K562 (cell line): Measurements from ENCODE around the gene BCL2L13.

Experiments used
- ELK3 ChIP-seq: fragments of 450-650 bp; formaldehyde crosslinking; IDR thresholded peaks from 2 replicates; pipeline ENCODE4 v1.4.0; 2020; ENCODE audit warnings: mild to moderate bottlenecking
- FOS ChIP-seq: IDR thresholded peaks from 3 replicates; pipeline ENCODE4 v1.6.1; 2011; ENCODE audit not compliant: insufficient read length; ENCODE audit errors: extremely low read depth
- JUND ChIP-seq, 2 experiments: IDR thresholded peaks; 2 replicates in 1 of 2; 3 replicates in 1 of 2; pipeline ENCODE4 v1.6.1; 2011; ENCODE audit warnings: borderline replicate concordance in 2 of 2, low read depth in 2 of 2, low read length in 2 of 2, improper control_type of control experiment in 1 of 2, missing biosample characterization in 1 of 2, missing genetic modification characterization in 1 of 2, missing genetic modification reagents in 1 of 2
- MCM2 ChIP-seq: fragments of 450-650 bp; IDR thresholded peaks from 2 replicates; pipeline ENCODE4 v1.6.1; 2017; ENCODE audit warnings: low read depth, mild to moderate bottlenecking
- NFYB ChIP-seq: IDR thresholded peaks from 2 replicates; pipeline ENCODE4 v1.6.1; 2011; ENCODE audit warnings: mild to moderate bottlenecking, moderate library complexity; ENCODE audit not compliant: insufficient read length; ENCODE audit errors: extremely low read depth
- POLR2A ChIP-seq: fragments of 450-650 bp; conservative IDR thresholded peaks from 2 replicates; pipeline ENCODE4 v1.6.1; 2016
- POLR2AphosphoS5 ChIP-seq: IDR thresholded peaks from 2 replicates; pipeline ENCODE4 v1.6.1; 2011; ENCODE audit warnings: mild to moderate bottlenecking, low read depth, low read length, moderate library complexity; ENCODE audit not compliant: control insufficient read depth, insufficient read depth
- SIRT6 ChIP-seq: IDR thresholded peaks from one replicate; pipeline ENCODE4 v1.6.1; 2012; ENCODE audit warnings: low read depth, mild to moderate bottlenecking, control low read depth, inconsistent platforms, low read length, moderate library complexity
- SRF ChIP-seq, 2 experiments: fragments of 250-450, 450-650 bp in 1 of 2; sonication (Bioruptor Pico) in 1 of 2; sonication (generic) in 1 of 2; formaldehyde crosslinking; IDR thresholded peaks; 2 replicates each; pipeline versions ENCODE4 v1.5.0 to v1.5.1; 2020 to 2022; ENCODE audit warnings: mild to moderate bottlenecking in 1 of 2, missing genetic modification reagents in 1 of 2
- THAP12 ChIP-seq: fragments of 250-450 bp; sonication (Bioruptor Pico); IDR thresholded peaks from 2 replicates; pipeline ENCODE4 v1.9.0; 2021; ENCODE audit warnings: mild to moderate bottlenecking, inconsistent platforms
- ZBTB8A ChIP-seq: fragments of 450-650 bp; IDR thresholded peaks from 2 replicates; pipeline ENCODE4 v1.6.1; 2018; ENCODE audit warnings: mild to moderate bottlenecking, moderate library complexity; ENCODE audit not compliant: partially characterized antibody
- ZNF589 ChIP-seq: fragments of 200-800 bp; sonication (Bioruptor generic); IDR thresholded peaks from 2 replicates; pipeline ENCODE4 v1.6.1; 2016; ENCODE audit warnings: low read depth, missing genetic modification characterization, missing compliant biosample characterization
- TF ChIP-seq, protein P1 (sequence below): sonication (generic); formaldehyde crosslinking; IDR thresholded peaks from 2 replicates; pipeline ENCODE4 v1.9.0; 2022; ENCODE audit warnings: mild to moderate bottlenecking, missing genetic modification reagents
- TF ChIP-seq, protein P2 (sequence below), 3 experiments: IDR thresholded peaks in 2 of 3; conservative IDR thresholded peaks in 1 of 3; 2 replicates each; pipeline ENCODE4 v1.5.1; 2011 to 2012; ENCODE audit warnings: low read length in 3 of 3, mild to moderate bottlenecking in 3 of 3, control low read depth in 2 of 3, improper control_type of control experiment in 1 of 3, inconsistent platforms in 1 of 3, low read depth in 1 of 3, mixed read lengths in 1 of 3, moderate library complexity in 1 of 3; ENCODE audit not compliant: insufficient read depth in 2 of 3

DNA sequence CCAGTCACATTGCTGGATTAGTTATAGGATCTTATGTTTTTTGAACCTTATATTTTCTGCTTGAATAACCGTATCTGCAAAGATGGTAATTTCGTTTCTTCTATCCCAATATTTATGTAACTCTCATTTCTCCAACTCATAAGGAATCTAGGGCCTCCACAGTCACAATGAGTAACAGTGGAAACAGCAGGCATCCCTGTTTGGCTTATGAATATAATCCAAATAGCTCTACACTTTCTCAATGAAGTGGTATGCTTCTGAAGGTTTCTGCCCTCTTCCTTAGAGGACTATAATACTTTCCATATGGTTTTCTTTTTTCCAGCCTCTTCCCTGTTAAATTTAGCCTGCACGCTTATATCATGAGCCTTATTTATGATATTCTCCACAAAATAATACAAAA lies 26.5 kb upstream of the BCL2L13 start:
- TF ChIP-seq, protein P1, sequence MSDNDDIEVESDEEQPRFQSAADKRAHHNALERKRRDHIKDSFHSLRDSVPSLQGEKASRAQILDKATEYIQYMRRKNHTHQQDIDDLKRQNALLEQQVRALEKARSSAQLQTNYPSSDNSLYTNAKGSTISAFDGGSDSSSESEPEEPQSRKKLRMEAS (CRISPR knock-in tag): no peak
- TF ChIP-seq JUND (IDR thresholded peaks at IDR 0.05; ENCODE audit: borderline replicate concordance, low read depth, low read length): no peak
- TF ChIP-seq JUND (tag; IDR thresholded peaks at IDR 0.05; ENCODE audit: borderline replicate concordance, low read depth, low read length): no peak
- TF ChIP-seq POLR2A: no peak
- no peak for TF ChIP-seq POLR2AphosphoS5
- no peak for TF ChIP-seq ZNF589 (CRISPR knock-in tag)
- TF ChIP-seq ZBTB8A: no peak
- TF ChIP-seq, protein P2, sequence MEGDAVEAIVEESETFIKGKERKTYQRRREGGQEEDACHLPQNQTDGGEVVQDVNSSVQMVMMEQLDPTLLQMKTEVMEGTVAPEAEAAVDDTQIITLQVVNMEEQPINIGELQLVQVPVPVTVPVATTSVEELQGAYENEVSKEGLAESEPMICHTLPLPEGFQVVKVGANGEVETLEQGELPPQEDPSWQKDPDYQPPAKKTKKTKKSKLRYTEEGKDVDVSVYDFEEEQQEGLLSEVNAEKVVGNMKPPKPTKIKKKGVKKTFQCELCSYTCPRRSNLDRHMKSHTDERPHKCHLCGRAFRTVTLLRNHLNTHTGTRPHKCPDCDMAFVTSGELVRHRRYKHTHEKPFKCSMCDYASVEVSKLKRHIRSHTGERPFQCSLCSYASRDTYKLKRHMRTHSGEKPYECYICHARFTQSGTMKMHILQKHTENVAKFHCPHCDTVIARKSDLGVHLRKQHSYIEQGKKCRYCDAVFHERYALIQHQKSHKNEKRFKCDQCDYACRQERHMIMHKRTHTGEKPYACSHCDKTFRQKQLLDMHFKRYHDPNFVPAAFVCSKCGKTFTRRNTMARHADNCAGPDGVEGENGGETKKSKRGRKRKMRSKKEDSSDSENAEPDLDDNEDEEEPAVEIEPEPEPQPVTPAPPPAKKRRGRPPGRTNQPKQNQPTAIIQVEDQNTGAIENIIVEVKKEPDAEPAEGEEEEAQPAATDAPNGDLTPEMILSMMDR (IDR thresholded peaks at IDR 0.05 in 2 of 3, conservative IDR thresholded peaks at IDR 0.05 in 1 of 3; ENCODE audit: insufficient read depth in 2 of 3, low read depth in 1 of 3, low read length in 3 of 3): no peak
- no peak for TF ChIP-seq SIRT6
- no peak for TF ChIP-seq THAP12
- TF ChIP-seq SRF (CRISPR knock-in tag; IDR thresholded peaks at IDR 0.05): no peak
- TF ChIP-seq MCM2: no peak
- TF ChIP-seq NFYB: no peak
- TF ChIP-seq ELK3 (CRISPR knock-in tag): no peak
- TF ChIP-seq FOS: no peak
